ENCODE measurements around the gene UVRAG.

DNA sequence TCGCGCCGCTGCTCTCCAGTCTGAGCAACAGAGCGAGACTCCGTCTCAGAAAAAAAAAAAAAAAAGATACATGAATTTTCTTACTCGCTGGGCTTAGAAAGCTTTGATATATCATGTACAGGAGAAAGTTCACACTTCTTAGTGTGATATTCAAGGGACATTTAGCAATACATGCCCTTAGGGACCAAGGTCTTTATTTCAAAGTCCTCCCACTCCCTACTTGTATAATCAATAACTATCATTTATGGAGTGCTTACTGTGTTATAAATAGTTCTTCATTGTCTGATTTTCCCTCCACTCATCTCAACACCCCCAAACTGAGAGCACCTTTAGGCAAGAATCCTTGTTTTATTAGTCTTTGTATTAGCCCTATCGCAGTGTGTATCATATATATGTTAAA is 103.3 kb downstream of the UVRAG start:
- TF ChIP-seq YY1 (IDR thresholded peaks at IDR 0.05; ENCODE audit: insufficient read depth, insufficient read length), result no peak
- no peak for TF ChIP-seq ZNF274 (IDR thresholded peaks at IDR 0.05; ENCODE audit: low read depth, low read length)
